Right renal pelvis (tissue), 4 donors: ENCODE results near the gene ATG13. TPM values are rescaled to one million over a fixed set of nuclear protein-coding genes. Genes with fewer than 3 reads are reported as not detected.

Source experiments
- DNase-seq, 4 donors: peaks; one replicate each; pipeline ENCODE4 v3.0.0-alpha.2; 2013; ENCODE audit warnings: low read depth in 4 of 4, low spot score in 3 of 4, missing footprints in 1 of 4
- polyA plus RNA-seq, 4 donors: library from polyadenylated mRNA; unstranded; fragments of 120-200 nt; gene quantifications; one replicate each; pipeline ENCODE4 v1.2.1, GENCODE V29; 2013; ENCODE audit not compliant: insufficient read length in 4 of 4

The ATG13 gene
- polyA plus RNA-seq, 4 donors = 56.2 to 76.9 (median 68.9) TPM

DNA sequence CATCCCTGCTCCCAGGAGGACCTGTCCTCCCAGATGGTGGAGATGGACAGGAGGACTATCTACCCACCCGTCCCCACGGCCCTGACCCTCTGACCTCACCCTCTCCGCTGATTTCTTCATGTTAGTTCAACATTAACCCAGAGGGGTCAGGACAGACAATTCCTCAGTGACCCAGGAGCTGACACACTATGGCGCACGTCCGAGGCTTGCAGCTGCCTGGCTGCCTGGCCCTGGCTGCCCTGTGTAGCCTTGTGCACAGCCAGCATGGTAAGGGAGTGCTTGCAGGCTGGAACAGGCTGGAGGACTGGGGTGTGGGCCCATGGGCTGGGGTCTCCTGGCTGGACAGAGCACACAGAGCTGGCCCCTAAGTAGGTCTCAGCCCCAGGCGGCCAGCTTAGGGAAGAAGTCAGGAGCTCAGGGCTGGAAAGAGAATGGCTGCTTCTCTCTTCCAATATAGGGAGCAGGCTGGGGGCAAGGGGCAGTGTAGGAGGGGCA, 101.7 kb downstream of the ATG13 start, which contains the start of gene F2:
TSS of gene F2 (plus strand) at position 166 of the 495 bp plus-strand sequence. CDS start at position 189, 23 bp downstream.
- DNase-seq = no peak

- no peak for DNase-seq
Measured at GRCh38 chr11:46719543-46720218, 102.3 kb downstream of the ATG13 start.

- no peak for DNase-seq
Measured at GRCh38 chr11:46721286-46721685, 103.9 kb downstream of the ATG13 start.

GRCh38 chr11:46722566-46723358, 105.4 kb downstream of the ATG13 start:
- DNase-seq = no peak

DNA sequence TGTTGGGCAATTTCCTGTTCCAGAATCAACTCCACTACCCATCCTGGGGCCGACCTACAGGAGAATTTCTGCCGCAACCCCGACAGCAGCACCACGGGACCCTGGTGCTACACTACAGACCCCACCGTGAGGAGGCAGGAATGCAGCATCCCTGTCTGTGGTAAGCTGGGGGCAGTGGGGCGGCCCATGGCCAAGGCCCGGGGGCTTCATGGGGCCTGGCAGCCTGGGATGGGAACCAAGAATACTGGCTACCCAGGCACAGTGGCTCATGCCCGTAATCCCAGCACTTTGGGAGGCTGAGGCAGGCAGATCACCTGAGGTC, 106.0 kb downstream of the ATG13 start:
- DNase-seq = no peak

DNA sequence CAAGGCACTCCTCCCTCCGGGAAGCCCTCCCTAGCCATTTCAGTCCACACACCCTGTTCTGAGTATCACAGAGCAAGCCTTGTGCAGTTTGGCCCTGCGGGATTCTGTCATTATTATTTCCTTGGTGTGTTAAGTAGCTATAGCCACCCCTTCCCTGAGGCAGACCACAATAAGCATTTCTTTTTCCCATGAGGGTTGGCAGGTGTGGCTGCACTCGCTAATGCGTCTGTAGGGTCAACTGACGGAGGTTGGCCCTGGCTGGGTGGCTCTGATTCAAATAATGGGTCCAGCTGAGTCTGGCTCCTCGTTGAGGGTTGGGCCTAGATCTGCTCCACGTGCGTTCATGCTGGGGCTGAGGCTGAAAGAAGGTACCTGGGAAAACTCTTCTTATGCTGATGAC, 106.7 kb downstream of the ATG13 start:
- DNase-seq = no peak

Other genes with a start within 250 kb of the ATG13 start
- 1,000 to 10,000 TPM in 1 of 4 donors, 100 to 1,000 TPM in 3; 651 to 1,009 (median 840) TPM for gene MDK, start 235.9 kb upstream of the ATG13 start, polyA plus RNA-seq
- gene CHRM4, start 225.8 kb upstream of the ATG13 start, polyA plus RNA-seq = under 1 TPM; 0.22 to 0.34 (median 0.27) TPM
- gene AMBRA1, start 23.5 kb upstream of the ATG13 start, polyA plus RNA-seq = 10 to 100 TPM; 24.7 to 26.9 (median 24.9) TPM
- gene HARBI1, start 326 bp upstream of the ATG13 start, polyA plus RNA-seq = 1 to 10 TPM; 4.0 to 4.7 (median 4.3) TPM
- 10 to 100 TPM; 51.1 to 59.1 (median 52.7) TPM for gene ARHGAP1, start 83.1 kb downstream of the ATG13 start, polyA plus RNA-seq
- gene ZNF408, start 83.5 kb downstream of the ATG13 start, polyA plus RNA-seq = 10 to 100 TPM in 1 of 4 donors, 1 to 10 TPM in 3; 9.3 to 11.9 (median 9.7) TPM
- gene F2, start 101.7 kb downstream of the ATG13 start, polyA plus RNA-seq = under 1 TPM; 0.19 to 0.70 (median 0.42) TPM
- gene CKAP5, start 228.7 kb downstream of the ATG13 start, polyA plus RNA-seq = 100 to 1,000 TPM in 3 of 4 donors, 10 to 100 TPM in 1; 86.6 to 111 (median 104) TPM